ENCODE results near the gene CELF5.
"Not testable (repeated sequence)": the region's sequence is repeated elsewhere in the genome, so short reads cannot be mapped to it uniquely, and the experiment has no call there.

Gene CELF5

GRCh38 chr19:3202346-3202745, 22.1 kb upstream of the CELF5 start:
- H3K9me3 ChIP-seq (ENCODE audit: low read depth, low read length): no peaks in the 10 kb centered on the region
- no peak overlapping the region for H3K27ac ChIP-seq
- no peak for DNase-seq (ENCODE audit: low read depth, low spot score)
- H3K4me3 ChIP-seq: no peak overlapping the region
- no peak for TF ChIP-seq FOXP2 (optimal IDR thresholded peaks at IDR 0.05; ENCODE audit: control extremely low read depth, extremely low read length, insufficient read depth)
- TF ChIP-seq EZH2 (IDR thresholded peaks at IDR 0.05): no peak
- no peak for TF ChIP-seq POLR2AphosphoS5 (IDR thresholded peaks at IDR 0.05; ENCODE audit: borderline replicate concordance, low read depth, low read length)
- H3K9ac ChIP-seq (ENCODE audit: insufficient read length): no peak overlapping the region
- peaks cover 16% of the 10 kb centered on the region for H3K36me3 ChIP-seq (ENCODE audit: insufficient read depth, low read length)

- not testable (repeated sequence) for H3K4me3 ChIP-seq; H3K9ac ChIP-seq (ENCODE audit: insufficient read length); H3K9me3 ChIP-seq (ENCODE audit: low read depth, low read length); H3K27ac ChIP-seq; DNase-seq (ENCODE audit: low read depth, low spot score)
- peaks cover 21% of the 10 kb centered on the region for H3K36me3 ChIP-seq (ENCODE audit: insufficient read depth, low read length)
Observed at GRCh38 chr19:3202895-3203294, 21.6 kb upstream of the CELF5 start.

GRCh38 chr19:3203805-3204645, 20.4 kb upstream of the CELF5 start:
- TF ChIP-seq EZH2 (IDR thresholded peaks at IDR 0.05) (no peak), POLR2AphosphoS5 (IDR thresholded peaks at IDR 0.05; ENCODE audit: borderline replicate concordance, low read depth, low read length) (no peak; the same call in 1 of the 2 replicates)
- Histone ChIP-seq H3K36me3 (ENCODE audit: insufficient read depth, low read length) (peaks cover 24% of the 10 kb centered on the region), H3K9ac (ENCODE audit: insufficient read length) (no peak overlapping the region), H3K4me3 (no peak overlapping the region), H3K9me3 (ENCODE audit: low read depth, low read length) (no peaks in the 10 kb centered on the region), H3K27ac (no peak overlapping the region)
- DNase-seq (ENCODE audit: low read depth, low spot score): no peak

GRCh38 chr19:3204646-3205275, 19.7 kb upstream of the CELF5 start:
- Histone ChIP-seq H3K36me3 (ENCODE audit: insufficient read depth, low read length) (peaks cover 24% of the 10 kb centered on the region), H3K27ac (no peak overlapping the region), H3K4me3 (no peak overlapping the region), H3K9me3 (ENCODE audit: low read depth, low read length) (no peaks in the 10 kb centered on the region), H3K9ac (ENCODE audit: insufficient read length) (no peak overlapping the region)
- TF ChIP-seq EZH2 (IDR thresholded peaks at IDR 0.05) (no peak), FOXP2 (optimal IDR thresholded peaks at IDR 0.05; ENCODE audit: control extremely low read depth, extremely low read length, insufficient read depth) (no peak), POLR2AphosphoS5 (IDR thresholded peaks at IDR 0.05; ENCODE audit: borderline replicate concordance, low read depth, low read length) (no peak; the same call in 1 of the 2 replicates)
- no peak for DNase-seq (ENCODE audit: low read depth, low spot score)

- no peak overlapping the region for H3K4me3 ChIP-seq
- no peak for TF ChIP-seq POLR2AphosphoS5 (IDR thresholded peaks at IDR 0.05; ENCODE audit: borderline replicate concordance, low read depth, low read length)
- no peak for TF ChIP-seq EZH2 (IDR thresholded peaks at IDR 0.05)
- TF ChIP-seq FOXP2 (optimal IDR thresholded peaks at IDR 0.05; ENCODE audit: control extremely low read depth, extremely low read length, insufficient read depth): no peak
- no peak overlapping the region for H3K27ac ChIP-seq
- no peak overlapping the region for H3K9ac ChIP-seq (ENCODE audit: insufficient read length)
- peaks cover 24% of the 10 kb centered on the region for H3K36me3 ChIP-seq (ENCODE audit: insufficient read depth, low read length)
- no peak for DNase-seq (ENCODE audit: low read depth, low spot score)
- no peaks in the 10 kb centered on the region for H3K9me3 ChIP-seq (ENCODE audit: low read depth, low read length)
Observed at GRCh38 chr19:3206216-3206953, 18.1 kb upstream of the CELF5 start.

GRCh38 chr19:3207461-3208242, 16.8 kb upstream of the CELF5 start:
- TF ChIP-seq POLR2AphosphoS5 (IDR thresholded peaks at IDR 0.05; ENCODE audit: borderline replicate concordance, low read depth, low read length) (no peak), FOXP2 (optimal IDR thresholded peaks at IDR 0.05; ENCODE audit: control extremely low read depth, extremely low read length, insufficient read depth) (no peak), EZH2 (IDR thresholded peaks at IDR 0.05) (no peak)

GRCh38 chr19:3208317-3209207, 15.9 kb upstream of the CELF5 start:
- peaks cover 24% of the 10 kb centered on the region for H3K36me3 ChIP-seq (ENCODE audit: insufficient read depth, low read length)
- no peak overlapping the region for H3K9ac ChIP-seq (ENCODE audit: insufficient read length)
- H3K4me3 ChIP-seq: no peak overlapping the region
- no peaks in the 10 kb centered on the region for H3K9me3 ChIP-seq (ENCODE audit: low read depth, low read length)
- no peak for TF ChIP-seq EZH2 (IDR thresholded peaks at IDR 0.05)
- no peak for TF ChIP-seq POLR2AphosphoS5 (IDR thresholded peaks at IDR 0.05; ENCODE audit: borderline replicate concordance, low read depth, low read length)
- TF ChIP-seq FOXP2 (optimal IDR thresholded peaks at IDR 0.05; ENCODE audit: control extremely low read depth, extremely low read length, insufficient read depth): no peak
- no peak for DNase-seq (ENCODE audit: low read depth, low spot score)
- H3K27ac ChIP-seq: no peak overlapping the region

More at GRCh38 chr19:3207461-3208242, 16.8 kb upstream of the CELF5 start:
- H3K9me3 ChIP-seq (ENCODE audit: low read depth, low read length): no peaks in the 10 kb centered on the region
- H3K4me3 ChIP-seq: no peak overlapping the region
- peaks cover 24% of the 10 kb centered on the region for H3K36me3 ChIP-seq (ENCODE audit: insufficient read depth, low read length)
- H3K27ac ChIP-seq: no peak overlapping the region
- DNase-seq (ENCODE audit: low read depth, low spot score): no peak
- H3K9ac ChIP-seq (ENCODE audit: insufficient read length): no peak overlapping the region
